HepG2 (cell line): ENCODE measurements around the gene SMPD3. TPM values are rescaled to one million over a fixed set of nuclear protein-coding genes. Genes with fewer than 3 reads are reported as not detected.

ENCODE experiments used
- ATAC-seq: fragments of 200-7000 bp; cut with Tn5 transposase; 3 replicates; pipeline ENCODE4 v1.9.1; 2020; ENCODE audit warnings: mild to moderate bottlenecking, moderate library complexity
- BruUV-seq: library from RNA; stranded (reverse); fragments of 400-500 nt; replicated peaks from 2 replicates; lab custom pipeline; 2021; lab: Mats Ljungman, UMichigan
- CTCF ChIA-PET: fragments of 300-600 bp; formaldehyde crosslinking; extraction: SDS; loops from one replicate; lab custom pipeline; 2021; ENCODE audit warnings: low total read pairs, inconsistent platforms, low intra/inter-chr PET ratio; lab: Yijun Ruan, JAX
- POLR2A ChIA-PET: fragments of 350-600 bp; sonication (Branson Sonifier 250); formaldehyde crosslinking; loops from one replicate; lab custom pipeline; 2020; ENCODE audit warnings: antibody characterized with exemption, inconsistent platforms; lab: Yijun Ruan, JAX
- DNase-seq: peaks from one replicate; pipeline ENCODE4 v3.0.0-alpha.2; 2015; ENCODE audit warnings: low spot score
- FAIRE-seq: peaks from 3 replicates; lab custom pipeline; 2011; peaks lifted over from hg19 to GRCh38; lab: Jason Lieb, UNC
- H2AFZ ChIP-seq: one replicate; pipeline ENCODE4 v1.6.1; 2011; ENCODE audit warnings: low read length, inconsistent platforms
- H3K27ac ChIP-seq: fragments of 300-600 bp; 3 replicates; pipeline ENCODE4 v1.8.0; 2011; ENCODE audit warnings: mixed run types, mild to moderate bottlenecking, mixed read lengths, low read length, inconsistent platforms; ENCODE audit not compliant: insufficient read depth; ENCODE audit errors: extremely low read length
- H3K27me3 ChIP-seq, 2 experiments: fragments of 200-600 bp in 1 of 2; 2 replicates in 1 of 2; 3 replicates in 1 of 2; pipeline versions ENCODE4 v1.6.0 to v1.8.0; 2011; ENCODE audit warnings: low read length in 2 of 2, mild to moderate bottlenecking in 2 of 2, moderate library complexity in 2 of 2, inconsistent platforms in 1 of 2; ENCODE audit not compliant: insufficient read depth in 2 of 2, control insufficient read depth in 1 of 2
- H3K36me3 ChIP-seq, 2 experiments: fragments of 200-600 bp in 1 of 2; replicated peaks in 1 of 2; 2 replicates in 1 of 2; 3 replicates in 1 of 2; pipeline versions ENCODE4 v1.5.1 to v1.8.0; 2011; ENCODE audit warnings: low read length in 2 of 2, inconsistent platforms in 1 of 2; ENCODE audit not compliant: insufficient read depth in 2 of 2, control insufficient read depth in 1 of 2
- H3K4me1 ChIP-seq: 2 replicates; pipeline ENCODE4 v1.5.1; 2012; ENCODE audit warnings: low read length, inconsistent platforms; ENCODE audit not compliant: insufficient read depth
- H3K4me2 ChIP-seq: 2 replicates; pipeline ENCODE4 v1.6.0; 2011; ENCODE audit warnings: low read depth, low read length, inconsistent platforms
- H3K4me3 ChIP-seq, 3 experiments: fragments of 200-600 bp in 1 of 3; sonication (generic), shearing (Covaris generic) in 1 of 3; replicated peaks in 1 of 3; 2 replicates each; pipeline ENCODE4 v1.5.1; 2011 to 2016; ENCODE audit warnings: low read length in 3 of 3, inconsistent platforms in 2 of 3, low read depth in 2 of 3, mild to moderate bottlenecking in 2 of 3, control low read depth in 1 of 3, mixed read lengths in 1 of 3; ENCODE audit not compliant: insufficient read depth in 1 of 3
- H3K79me2 ChIP-seq: one replicate; pipeline ENCODE4 v1.6.1; 2011; ENCODE audit warnings: low read length, inconsistent platforms; ENCODE audit not compliant: insufficient read depth
- H3K9ac ChIP-seq: 2 replicates; pipeline ENCODE4 v1.6.0; 2011; ENCODE audit warnings: mild to moderate bottlenecking, low read depth, low read length, inconsistent platforms; ENCODE audit not compliant: insufficient read depth
- H3K9me3 ChIP-seq: 2 replicates; pipeline ENCODE4 v1.5.1; 2012; ENCODE audit warnings: mild to moderate bottlenecking, low read length
- H4K20me1 ChIP-seq: 2 replicates; pipeline ENCODE4 v1.6.0; 2011; ENCODE audit warnings: inconsistent platforms, mild to moderate bottlenecking, low read length, moderate library complexity; ENCODE audit not compliant: insufficient read depth
- AGO2 ChIP-seq: fragments of 200-400 bp; formaldehyde crosslinking; optimal IDR thresholded peaks from 2 replicates; pipeline ENCODE3; 2017; ENCODE audit warnings: mild to moderate bottlenecking, low read depth, low read length, moderate library complexity
- CEBPB ChIP-seq: IDR thresholded peaks from 2 replicates; pipeline ENCODE4 v1.6.1; 2011; ENCODE audit warnings: low read depth, low read length, improper control_type of control experiment, borderline replicate concordance
- CERS6 ChIP-seq: sonication (generic); formaldehyde crosslinking; IDR thresholded peaks from 2 replicates; pipeline ENCODE4 v1.5.0; 2020; ENCODE audit warnings: missing genetic modification reagents
- DBP ChIP-seq: sonication (generic); formaldehyde crosslinking; IDR thresholded peaks from 2 replicates; pipeline ENCODE4 v1.4.0; 2020; ENCODE audit warnings: missing genetic modification reagents; ENCODE audit errors: not compliant biosample characterization
- DRAP1 ChIP-seq: IDR thresholded peaks from 2 replicates; pipeline ENCODE4 v1.6.1; 2016; ENCODE audit warnings: missing genetic modification reagents, missing compliant biosample characterization
- GLI4 ChIP-seq: sonication (generic); formaldehyde crosslinking; IDR thresholded peaks from 2 replicates; pipeline ENCODE4 v1.5.1; 2020; ENCODE audit warnings: missing genetic modification reagents, mild to moderate bottlenecking, moderate library complexity, borderline replicate concordance
- HNRNPL ChIP-seq: fragments of 200-400 bp; formaldehyde crosslinking; IDR thresholded peaks from 2 replicates; pipeline ENCODE4 v1.6.1; 2017; ENCODE audit warnings: mild to moderate bottlenecking, low read depth, low read length
- MAZ ChIP-seq, 2 experiments: sonication (generic) in 1 of 2; formaldehyde crosslinking in 1 of 2; IDR thresholded peaks; 2 replicates each; pipeline versions ENCODE4 v1.5.0 to v1.6.1; 2012 to 2020; ENCODE audit warnings: low read depth in 2 of 2, mild to moderate bottlenecking in 2 of 2, borderline replicate concordance in 1 of 2, improper control_type of control experiment in 1 of 2, low read length in 1 of 2, missing genetic modification reagents in 1 of 2, moderate library complexity in 1 of 2
- MBD4 ChIP-seq: IDR thresholded peaks from 2 replicates; pipeline ENCODE4 v1.6.1; 2012; ENCODE audit warnings: low read length, inconsistent platforms, borderline replicate concordance
- POLR2G ChIP-seq: fragments of 200-400 bp; formaldehyde crosslinking; IDR thresholded peaks from 2 replicates; pipeline ENCODE4 v1.6.1; 2018; ENCODE audit warnings: mild to moderate bottlenecking, low read depth, low read length, moderate library complexity
- TCF7L2 ChIP-seq: IDR thresholded peaks from 2 replicates; pipeline ENCODE4 v1.6.1; 2011; ENCODE audit warnings: mild to moderate bottlenecking, low read depth, low read length, moderate library complexity
- TFDP2 ChIP-seq: sonication (generic); formaldehyde crosslinking; IDR thresholded peaks from 2 replicates; pipeline ENCODE4 v1.4.0; 2020; ENCODE audit warnings: missing genetic modification reagents
- U2AF1 ChIP-seq: fragments of 200-400 bp; formaldehyde crosslinking; optimal IDR thresholded peaks from 2 replicates; pipeline ENCODE3; 2017; ENCODE audit warnings: mild to moderate bottlenecking, low read depth, low read length
- ZFP1 ChIP-seq: IDR thresholded peaks from 2 replicates; pipeline ENCODE4 v1.6.1; 2016
- ZNF367 ChIP-seq: sonication (generic); formaldehyde crosslinking; IDR thresholded peaks from 2 replicates; pipeline ENCODE4 v1.4.0; 2020; ENCODE audit warnings: missing genetic modification reagents, borderline replicate concordance
- ZNF703 ChIP-seq: sonication (generic); formaldehyde crosslinking; IDR thresholded peaks from 2 replicates; pipeline ENCODE4 v1.5.1; 2020; ENCODE audit warnings: missing genetic modification reagents, mild to moderate bottlenecking, moderate library complexity, borderline replicate concordance
- WGBS: methylation state at CpG from one replicate; pipeline ENCODE4 v1.1.6; 2017; ENCODE audit warnings: low lambda C conversion rate; 5-methylcytosine and 5-hydroxymethylcytosine counted together
- in situ Hi-C: cut with HindIII; loops from 2 replicates; pipeline ENCODE4 v1.10.0; 2017; ENCODE audit warnings: low pct_unique_long_range_greater_than_20kb; ENCODE audit not compliant: extremely low pct_ligation_motif_present
- intact Hi-C: fragments of 100-400 bp; cut with micrococcal nuclease; formaldehyde crosslinking; loops from one replicate; pipeline ENCODE4 v1.10.0; 2022; ENCODE audit not compliant: unreplicated experiment
- polyA plus RNA-seq, 8 experiments: library from polyadenylated mRNA; depleted of rRNA in 3 of 8; stranded (reverse) in 7 of 8; unstranded in 1 of 8; fragments of >200 nt; fragmentation: Illumina TruSeq in 4 of 8; extraction: Trizol in 4 of 8; gene quantifications; 2 replicates each; pipeline versions ENCODE4 v1.2.1 to v1.2.3, GENCODE V29; 2011 to 2016; ENCODE audit warnings: low read depth in 4 of 8, missing spikeins in 1 of 8, mixed read lengths in 1 of 8; ENCODE audit not compliant: insufficient read depth in 1 of 8
- total RNA-seq, 5 experiments: library from RNA; depleted of rRNA; stranded (reverse); fragments of >200 nt; fragmentation: Illumina TruSeq; extraction: Trizol; gene quantifications; 2 replicates each; pipeline ENCODE4 v1.2.3, GENCODE V29; 2016; ENCODE audit warnings: low read depth in 1 of 5

Gene SMPD3
- total and polyA plus RNA-seq, 2 of the 13 experiments (the other 11 are each of a cell fraction or from before 2014, with no cell fraction given): 0.07 to 0.32 TPM

- CTCF ChIA-PET: no interaction called here
- H3K4me2 ChIP-seq: no peak overlapping the region
- BruUV-seq: TSS peak; percentile 22
- no peaks in the 10 kb centered on the region for H3K79me2 ChIP-seq
- DNase-seq (no peak), FAIRE-seq (no peak), ATAC-seq (no peak)
- in situ Hi-C loops: no loop called here
- H4K20me1 ChIP-seq: no peaks in the 10 kb centered on the region; the same call in 1 of the 2 replicates
- no peak overlapping the region for H3K4me3 ChIP-seq
- WGBS: 98% methylated on average over 5 of the region's 13 CpGs
- no peaks in the 10 kb centered on the region for H3K27me3 ChIP-seq
- intact Hi-C loops: no loop called here
- peaks cover 23 to 47% of the 10 kb centered on the region in 2 experiments; a peak in 4 of 5 replicates for H3K36me3 ChIP-seq
- TF ChIP-seq AGO2 (peak; percentile 74), ZNF703 (CRISPR knock-in tag) (no peak), MBD4 (no peak), GLI4 (CRISPR knock-in tag) (no peak), U2AF1 (no peak), DRAP1 (CRISPR knock-in tag) (no peak), ZNF367 (CRISPR knock-in tag) (no peak), DBP (CRISPR knock-in tag) (no peak), HNRNPL (0 out of 2 replicates have a peak, but pooled peaks have one; percentile 14), TFDP2 (CRISPR knock-in tag) (no peak), ZFP1 (CRISPR knock-in tag) (no peak), POLR2G (no peak), MAZ (IDR thresholded peaks at IDR 0.05; ENCODE audit: borderline replicate concordance, low read depth, low read length) (no peak), MAZ (CRISPR knock-in tag; IDR thresholded peaks at IDR 0.05; ENCODE audit: low read depth) (no peak), CERS6 (CRISPR knock-in tag) (no peak), CEBPB (no peak), TCF7L2 (no peak)
- TF ChIP-seq, all 625 proteins: peak for 2
- Histone ChIP-seq H3K9ac (no peak overlapping the region), H3K27ac (no peak overlapping the region), H2AFZ (no peak overlapping the region), H3K4me1 (peaks cover 15% of the 10 kb centered on the region), H3K9me3 (no peaks in the 10 kb centered on the region)
- POLR2A ChIA-PET: no interaction called here
Measured at GRCh38 chr16:68358951-68359350, 89.4 kb downstream of the SMPD3 start.
